Effector memory CD4-positive, alpha-beta T cell (primary cell): ENCODE results near the gene ZNF320.
"Not testable (repeated sequence)": the region's sequence is repeated elsewhere in the genome, so short reads cannot be mapped to it uniquely, and the experiment has no call there.

ENCODE experiments used
- DNase-seq, 3 donors: peaks; one replicate each; pipeline ENCODE4 v3.0.0-alpha.2; 2020
- H3K27ac ChIP-seq: 2 replicates; pipeline ENCODE4 v1.7.0; 2013; ENCODE audit warnings: mild to moderate bottlenecking, low read length, moderate library complexity; ENCODE audit not compliant: insufficient read depth, poor library complexity, severe bottlenecking
- H3K27me3 ChIP-seq: replicated peaks from 2 replicates; pipeline ENCODE4 v1.7.0; 2013; ENCODE audit warnings: mild to moderate bottlenecking, low read length; ENCODE audit not compliant: insufficient read depth, control insufficient read depth, poor library complexity, severe bottlenecking
- H3K36me3 ChIP-seq: 2 replicates; pipeline ENCODE4 v1.7.0; 2013; ENCODE audit warnings: mild to moderate bottlenecking, low read length, moderate library complexity; ENCODE audit not compliant: control insufficient read depth, insufficient read depth
- H3K4me1 ChIP-seq: 2 replicates; pipeline ENCODE4 v1.7.0; 2013; ENCODE audit warnings: low read length, mild to moderate bottlenecking; ENCODE audit not compliant: control insufficient read depth, insufficient read depth, poor library complexity, severe bottlenecking
- H3K4me3 ChIP-seq: 2 replicates; pipeline ENCODE4 v1.7.0; 2013; ENCODE audit warnings: low read length, low read depth, mild to moderate bottlenecking; ENCODE audit not compliant: insufficient read depth, poor library complexity, severe bottlenecking
- H3K9me3 ChIP-seq: 2 replicates; pipeline ENCODE4 v1.7.0; 2013; ENCODE audit warnings: mild to moderate bottlenecking, low read length, moderate library complexity; ENCODE audit not compliant: control insufficient read depth

Gene ZNF320

GRCh38 chr19:52917531-52917930 is 20.1 kb upstream of the ZNF320 start:
- Histone ChIP-seq H3K27me3 (no peaks in the 10 kb centered on the region), H3K4me1 (no peaks in the 10 kb centered on the region), H3K9me3 (no peaks in the 10 kb centered on the region), H3K27ac (no peak overlapping the region), H3K36me3 (peaks cover 5% of the 10 kb centered on the region), H3K4me3 (no peak overlapping the region)
- no peak for DNase-seq

- Histone ChIP-seq H3K4me3 (no peak overlapping the region), H3K36me3 (peaks cover 18% of the 10 kb centered on the region), H3K9me3 (peaks cover 5% of the 10 kb centered on the region), H3K27ac (no peak overlapping the region), H3K27me3 (no peaks in the 10 kb centered on the region), H3K4me1 (no peaks in the 10 kb centered on the region)
- no peak for DNase-seq
These were observed 13.2 kb upstream of the ZNF320 start for GRCh38 chr19:52910648-52911047.

- H3K27me3 ChIP-seq, H3K9me3 ChIP-seq, H3K4me1 ChIP-seq, H3K27ac ChIP-seq, DNase-seq, H3K4me3 ChIP-seq: not testable (repeated sequence)
- peaks cover 13% of the 10 kb centered on the region for H3K36me3 ChIP-seq
These were observed 6.8 kb upstream of the ZNF320 start for GRCh38 chr19:52904052-52904780.

- H3K9me3 ChIP-seq, result no peaks in the 10 kb centered on the region
- no peak overlapping the region for H3K27ac ChIP-seq
- DNase-seq, result no peak
- peaks cover 9% of the 10 kb centered on the region for H3K4me1 ChIP-seq
- no peaks in the 10 kb centered on the region for H3K36me3 ChIP-seq
- H3K27me3 ChIP-seq, result no peaks in the 10 kb centered on the region
- no peak overlapping the region for H3K4me3 ChIP-seq
These were observed 4.4 kb upstream of the ZNF320 start for GRCh38 chr19:52901842-52902241.

- H3K36me3 ChIP-seq, H3K27ac ChIP-seq, H3K9me3 ChIP-seq, H3K4me3 ChIP-seq, H3K27me3 ChIP-seq, DNase-seq: not testable (repeated sequence)
- peaks cover 10% of the 10 kb centered on the region for H3K4me1 ChIP-seq
These were observed 1.2 kb upstream of the ZNF320 start for GRCh38 chr19:52898596-52898995.

- Histone ChIP-seq H3K27ac (no peak overlapping the region), H3K9me3 (no peaks in the 10 kb centered on the region), H3K27me3 (no peaks in the 10 kb centered on the region), H3K4me3 (peak overlapping the region; percentile 80), H3K4me1 (peaks cover 10% of the 10 kb centered on the region), H3K36me3 (no peaks in the 10 kb centered on the region)
- no peak for DNase-seq
These were observed 666 bp upstream of the ZNF320 start for GRCh38 chr19:52898101-52898500.

GRCh38 chr19:52896431-52897137 is 851 bp downstream of the ZNF320 start:
- Histone ChIP-seq H3K27me3 (no peaks in the 10 kb centered on the region), H3K27ac (peak overlapping the region; percentile 59), H3K36me3 (no peaks in the 10 kb centered on the region), H3K4me3 (peak overlapping the region; percentile 80), H3K9me3 (no peaks in the 10 kb centered on the region), H3K4me1 (peaks cover 10% of the 10 kb centered on the region)
- DNase-seq, result no peak

GRCh38 chr19:52891336-52891735 is 6.1 kb downstream of the ZNF320 start:
- H3K27ac ChIP-seq, result no peak overlapping the region
- no peaks in the 10 kb centered on the region for H3K27me3 ChIP-seq
- DNase-seq, result no peak
- no peaks in the 10 kb centered on the region for H3K9me3 ChIP-seq
- H3K4me1 ChIP-seq, result no peaks in the 10 kb centered on the region
- no peak overlapping the region for H3K4me3 ChIP-seq
- peaks cover 25% of the 10 kb centered on the region for H3K36me3 ChIP-seq

- DNase-seq, result no peak
- Histone ChIP-seq H3K27me3 (no peaks in the 10 kb centered on the region), H3K36me3 (peaks cover 30% of the 10 kb centered on the region), H3K9me3 (no peaks in the 10 kb centered on the region), H3K27ac (no peak overlapping the region), H3K4me1 (no peaks in the 10 kb centered on the region), H3K4me3 (no peak overlapping the region)
These were observed 7.5 kb downstream of the ZNF320 start for GRCh38 chr19:52889931-52890330.

GRCh38 chr19:52889076-52889475 is 8.4 kb downstream of the ZNF320 start:
- H3K4me1 ChIP-seq, result no peaks in the 10 kb centered on the region
- H3K27me3 ChIP-seq, result no peaks in the 10 kb centered on the region
- H3K27ac ChIP-seq, result no peak overlapping the region
- no peak for DNase-seq
- no peak overlapping the region for H3K4me3 ChIP-seq
- H3K9me3 ChIP-seq, result peaks cover 2% of the 10 kb centered on the region
- H3K36me3 ChIP-seq, result peaks cover 38% of the 10 kb centered on the region
